ENCODE results near the gene HEATR9.

Gene HEATR9

DNA sequence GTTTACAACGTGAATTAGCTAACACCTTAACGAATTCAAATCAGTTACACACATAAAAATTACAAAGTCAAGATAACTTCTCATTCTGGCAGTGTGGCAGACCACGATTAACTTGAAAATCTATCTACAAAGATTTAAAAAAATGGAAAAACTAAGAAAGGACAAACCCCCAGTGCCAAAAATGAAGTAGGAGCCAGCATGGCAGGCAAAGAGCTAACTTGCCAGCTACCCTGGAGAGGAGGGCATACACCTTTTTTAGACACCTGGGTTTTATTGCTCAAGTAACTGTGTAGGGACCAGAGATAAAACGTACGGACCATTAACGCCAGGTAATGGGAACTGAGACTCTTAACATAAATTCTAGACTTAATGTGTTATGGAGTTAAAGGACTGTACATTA, 56.9 kb downstream of the HEATR9 start:
- no peak for DNase-seq (ENCODE audit: low read depth in 2 of 3, low spot score in 2 of 3)

- no peak for DNase-seq (ENCODE audit: low read depth in 2 of 3, low spot score in 2 of 3)
Observed at GRCh38 chr17:35809855-35810461, 58.7 kb downstream of the HEATR9 start.

DNA sequence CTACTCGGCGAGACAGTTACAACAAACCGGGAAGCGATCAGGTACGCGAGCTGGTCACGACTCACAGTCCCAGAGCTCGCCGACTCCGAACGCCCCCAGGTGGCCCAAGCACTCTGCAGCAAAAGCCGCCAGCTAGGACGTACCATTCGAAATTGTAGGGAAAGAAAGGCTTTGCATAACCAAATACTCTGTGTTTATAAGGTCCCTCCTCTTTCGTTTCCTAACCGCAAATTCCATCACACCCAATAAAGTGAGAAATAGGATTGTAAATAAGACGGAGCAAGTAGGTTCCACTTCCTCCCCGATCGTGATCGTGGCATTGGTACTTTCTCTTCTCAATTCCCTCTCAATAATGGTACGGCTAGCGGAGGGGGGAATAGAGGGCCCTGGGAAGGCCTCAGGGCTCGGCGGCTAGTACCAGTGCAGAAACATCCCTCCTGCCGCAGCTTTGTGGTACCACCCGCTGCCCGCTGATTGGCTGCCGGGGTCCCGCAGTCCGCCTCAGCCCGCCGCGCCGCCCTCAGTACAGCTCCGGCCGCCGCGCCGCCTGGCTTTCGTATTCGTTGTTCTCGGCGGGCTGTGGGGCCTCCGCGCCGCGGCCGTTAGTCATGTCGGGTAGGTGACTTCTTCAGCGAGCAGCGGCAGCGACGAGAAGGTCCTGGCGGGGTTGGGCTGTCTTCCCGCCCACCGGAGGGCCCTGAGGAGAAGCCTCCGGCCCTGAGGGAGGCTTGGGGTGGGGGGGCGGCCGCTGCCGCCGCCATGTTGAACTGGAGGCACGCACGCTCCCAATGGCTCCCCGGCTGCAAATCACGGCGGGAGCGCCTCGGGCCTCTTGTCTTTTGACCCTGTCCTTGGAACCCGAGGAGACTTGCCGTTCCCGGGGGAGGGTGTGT, 59.5 kb downstream of the HEATR9 start, which contains the start of gene TAF15:
TSS of gene TAF15 (plus strand) at position 523 of the 893 bp plus-strand sequence. CDS start at position 609, 86 bp downstream.
- peak; percentile 85 to 92 (median 86) for DNase-seq (ENCODE audit: low read depth in 2 of 3, low spot score in 2 of 3)

DNA sequence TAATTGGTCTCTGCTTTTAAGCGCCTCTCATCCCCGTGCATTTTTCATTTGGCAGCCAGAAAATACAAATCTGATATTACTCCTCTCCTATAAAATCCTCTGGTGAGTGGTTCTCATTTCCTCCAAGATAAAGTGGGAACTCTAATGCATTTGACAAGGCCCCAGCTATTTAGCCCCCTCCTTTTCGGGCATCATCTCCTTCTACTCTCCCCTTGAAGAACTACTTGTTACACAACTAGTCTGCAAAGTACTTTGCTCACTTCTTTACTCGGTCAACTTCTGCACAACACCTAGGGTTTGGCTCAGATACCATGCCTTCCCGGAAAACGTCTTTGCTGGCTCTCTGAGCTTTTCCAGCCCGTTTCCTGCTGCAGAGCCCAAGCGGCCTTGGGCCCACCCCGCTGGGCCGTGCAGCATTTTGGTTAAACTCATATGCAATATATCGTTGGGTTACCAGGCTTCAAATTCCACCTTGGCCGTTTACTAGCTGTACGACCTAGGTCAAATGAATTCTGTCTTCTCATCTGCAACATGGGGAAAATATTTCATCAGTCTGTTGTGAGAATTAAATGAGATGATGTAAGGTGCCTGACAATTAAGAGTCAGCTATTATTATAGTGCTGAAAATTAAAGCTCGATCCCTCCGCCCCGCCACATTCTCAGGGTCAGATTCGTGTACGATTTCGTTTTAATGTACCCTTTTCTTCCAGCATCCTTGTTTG, 60.3 kb downstream of the HEATR9 start:
- no peak for DNase-seq (ENCODE audit: low read depth in 2 of 3, low spot score in 2 of 3)

DNA sequence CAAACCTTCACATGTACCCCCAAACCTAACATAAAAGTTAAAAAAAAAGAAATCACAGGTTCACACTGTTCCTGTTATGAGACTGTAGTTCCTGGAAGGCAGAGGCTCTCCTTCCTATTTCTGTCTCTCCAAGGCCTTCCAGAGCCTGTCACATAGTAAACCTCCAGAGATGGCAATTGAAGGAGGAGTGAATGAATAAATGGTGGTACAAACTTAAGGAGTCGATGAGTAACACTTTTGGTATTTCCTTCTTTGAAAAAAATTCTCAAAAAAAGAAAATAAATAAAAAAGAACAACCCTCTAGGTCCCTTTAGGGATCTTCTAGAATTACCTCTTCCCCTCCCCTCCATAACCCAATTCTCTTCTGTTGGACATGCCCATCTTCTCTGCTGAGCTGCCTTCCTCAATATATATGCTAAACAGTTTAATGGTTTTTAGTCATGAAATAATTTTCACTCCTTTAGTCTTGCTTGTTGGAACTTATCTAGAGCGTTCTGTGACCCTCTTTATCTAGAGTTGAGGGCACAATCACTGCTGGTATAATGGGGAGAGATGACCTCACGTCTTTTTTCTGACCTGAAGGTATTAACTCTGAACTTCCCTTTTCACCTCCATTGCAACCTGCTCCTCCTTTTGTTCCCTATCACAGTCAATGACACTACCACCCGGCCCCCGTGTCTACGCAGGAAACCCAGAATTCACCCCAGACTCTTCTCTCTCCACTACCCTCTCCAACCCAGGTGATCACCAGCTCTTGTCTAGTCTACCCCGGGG, 61.1 kb downstream of the HEATR9 start:
- no peak for DNase-seq (ENCODE audit: low read depth in 2 of 3, low spot score in 2 of 3)
